Measurements from ENCODE around the gene FSTL1. TPM values are rescaled to one million over a fixed set of nuclear protein-coding genes. Genes with fewer than 3 reads are reported as not detected.

FSTL1 gene
- total and polyA plus RNA-seq, 8 donors = 14.2 to 946 (median 97.7) TPM

- Histone ChIP-seq H3K27me3 (no peaks in the 10 kb centered on the region), H3K27ac (no peak overlapping the region), H3K4me1 (peaks cover 0 to 17% (median 3%) of the 10 kb centered on the region in 4 donors), H3K4me3 (no peak overlapping the region), H3K36me3 (peaks cover 22 to 72% (median 71%) of the 10 kb centered on the region in 4 donors), H3K9me3 (no peaks in the 10 kb centered on the region)
- TF ChIP-seq EP300 (IDR thresholded peaks at IDR 0.05) = no peak
- no peak for TF ChIP-seq POLR2AphosphoS5 (IDR thresholded peaks at IDR 0.05)
- no peak for TF ChIP-seq CTCF (IDR thresholded peaks at IDR 0.05)
- no peak for TF ChIP-seq POLR2A (IDR thresholded peaks at IDR 0.05)
- DNase-seq = no peak
- WGBS, 5 donors = 66 to 80% (median 72%) methylated on average over 3 of the region's 3 CpGs
- intact Hi-C loops (cut with DNase I; ENCODE audit: low total_unique reads) = no loop called here
Observed at GRCh38 chr3:120410116-120410515, 40.7 kb downstream of the FSTL1 start.

GRCh38 chr3:120407508-120408287, 43.1 kb downstream of the FSTL1 start:
- Histone ChIP-seq H3K36me3 (peaks cover 30 to 94% (median 89%) of the 10 kb centered on the region in 4 donors), H3K4me1 (peaks cover 0 to 17% (median 3%) of the 10 kb centered on the region in 4 donors), H3K27ac (no peak overlapping the region), H3K4me3 (no peak overlapping the region), H3K9me3 (no peaks in the 10 kb centered on the region), H3K27me3 (no peaks in the 10 kb centered on the region)
- intact Hi-C loops (cut with DNase I; ENCODE audit: low total_unique reads) = no loop called here
- no peak for DNase-seq
- WGBS, 5 donors = 69 to 86% (median 79%) methylated on average over 2 of the region's 2 CpGs
- TF ChIP-seq CTCF (IDR thresholded peaks at IDR 0.05) = no peak
- TF ChIP-seq EP300 (IDR thresholded peaks at IDR 0.05) = no peak
- no peak for TF ChIP-seq POLR2AphosphoS5 (IDR thresholded peaks at IDR 0.05)
- TF ChIP-seq POLR2A (IDR thresholded peaks at IDR 0.05) = no peak

GRCh38 chr3:120404876-120405275, 45.9 kb downstream of the FSTL1 start:
- no peak for TF ChIP-seq POLR2A (IDR thresholded peaks at IDR 0.05)
- no peak for TF ChIP-seq EP300 (IDR thresholded peaks at IDR 0.05)
- no peak for TF ChIP-seq POLR2AphosphoS5 (IDR thresholded peaks at IDR 0.05)
- no peak for TF ChIP-seq CTCF (IDR thresholded peaks at IDR 0.05)
- Histone ChIP-seq H3K4me3 (no peak overlapping the region), H3K27ac (no peak overlapping the region), H3K4me1 (no peaks in the 10 kb centered on the region), H3K27me3 (no peaks in the 10 kb centered on the region), H3K9me3 (no peaks in the 10 kb centered on the region), H3K36me3 (peaks cover 30 to 98% (median 94%) of the 10 kb centered on the region in 4 donors)
- no peak for DNase-seq
- 77 to 90% (median 84%) methylated on average over 3 of the region's 3 CpGs for WGBS, 5 donors
- intact Hi-C loops (cut with DNase I; ENCODE audit: low total_unique reads) = no loop called here

GRCh38 chr3:120402257-120402656, 48.5 kb downstream of the FSTL1 start:
- Histone ChIP-seq H3K27ac (no peak overlapping the region), H3K36me3 (peaks cover 31 to 98% (median 94%) of the 10 kb centered on the region in 4 donors), H3K9me3 (no peaks in the 10 kb centered on the region), H3K4me3 (no peak overlapping the region), H3K27me3 (no peaks in the 10 kb centered on the region), H3K4me1 (no peaks in the 10 kb centered on the region)
- DNase-seq = no peak
- intact Hi-C loops (cut with DNase I; ENCODE audit: low total_unique reads) = no loop called here
- no peak for TF ChIP-seq CTCF (IDR thresholded peaks at IDR 0.05)
- no peak for TF ChIP-seq POLR2AphosphoS5 (IDR thresholded peaks at IDR 0.05)
- no peak for TF ChIP-seq POLR2A (IDR thresholded peaks at IDR 0.05)
- TF ChIP-seq EP300 (IDR thresholded peaks at IDR 0.05) = no peak
